SK-N-SH (cell line): ENCODE measurements around the gene BRAF. TPM values are rescaled to one million over a fixed set of nuclear protein-coding genes. Genes with fewer than 3 reads are reported as not detected.

Experiments
- CTCF ChIA-PET: fragments of 300-600, 350-600 bp; formaldehyde crosslinking; extraction: SDS; loops from one replicate; lab custom pipeline; 2021; lab: Yijun Ruan, JAX
- POLR2A ChIA-PET: fragments of 350-600 bp; sonication (Branson Sonifier 250); formaldehyde crosslinking; extraction: SDS; loops from one replicate; lab custom pipeline; 2020; ENCODE audit warnings: antibody characterized with exemption, inconsistent platforms; lab: Yijun Ruan, JAX
- DNase-seq: peaks from one replicate; pipeline ENCODE4 v3.0.0; 2012
- H2AFZ ChIP-seq: fragments of 200-600 bp; sonication (generic); 2 replicates; pipeline ENCODE4 v1.8.1; 2016; ENCODE audit warnings: antibody characterized with exemption, mild to moderate bottlenecking, low read depth
- H3F3A ChIP-seq: fragments of 200-600 bp; sonication (generic); replicated peaks from 2 replicates; pipeline ENCODE3; 2016; ENCODE audit warnings: antibody characterized with exemption, mild to moderate bottlenecking; ENCODE audit not compliant: insufficient read depth
- H3K27ac ChIP-seq, 2 experiments: fragments of 200-500 bp in 1 of 2; fragments of 200-600 bp in 1 of 2; sonication (Bioruptor generic) in 1 of 2; sonication (generic), shearing (Covaris generic) in 1 of 2; 2 replicates each; pipeline versions ENCODE4 v1.5.1 to v1.6.1; 2014 to 2016; ENCODE audit warnings: low read depth in 2 of 2, inconsistent platforms in 1 of 2, low read length in 1 of 2, mild to moderate bottlenecking in 1 of 2, mixed read lengths in 1 of 2
- H3K27me3 ChIP-seq: fragments of 200-600 bp; sonication (generic), shearing (Covaris generic); 2 replicates; pipeline ENCODE4 v1.6.1; 2016; ENCODE audit warnings: mixed run types; ENCODE audit not compliant: insufficient read depth
- H3K36me3 ChIP-seq, 2 experiments: fragments of 200-500 bp in 1 of 2; fragments of 200-600 bp in 1 of 2; sonication (Bioruptor generic) in 1 of 2; sonication (generic) in 1 of 2; replicated peaks in 1 of 2; 2 replicates each; pipeline versions ENCODE3 to v1.5.1; 2014 to 2016; ENCODE audit warnings: low read length in 1 of 2, mild to moderate bottlenecking in 1 of 2; ENCODE audit not compliant: insufficient read depth in 2 of 2, control insufficient read depth in 1 of 2
- H3K4me1 ChIP-seq, 2 experiments: fragments of 200-500 bp in 1 of 2; fragments of 200-600 bp in 1 of 2; sonication (Bioruptor generic) in 1 of 2; sonication (generic), shearing (Covaris generic) in 1 of 2; 2 replicates each; pipeline versions ENCODE4 v1.5.1 to v1.6.1; 2014 to 2016; ENCODE audit warnings: low read depth in 1 of 2, low read length in 1 of 2, mixed run types in 1 of 2; ENCODE audit not compliant: insufficient read depth in 2 of 2, control insufficient read depth in 1 of 2
- H3K4me2 ChIP-seq: fragments of 200-600 bp; sonication (generic), shearing (Covaris generic); 2 replicates; pipeline ENCODE4 v1.6.1; 2017; ENCODE audit warnings: mixed run types
- H3K4me3 ChIP-seq, 2 experiments: fragments of 200-500 bp in 1 of 2; fragments of 200-600 bp in 1 of 2; sonication (Bioruptor generic) in 1 of 2; sonication (generic), shearing (Covaris generic) in 1 of 2; 2 replicates each; pipeline versions ENCODE4 v1.5.1 to v1.8.1; 2014 to 2016; ENCODE audit warnings: low read depth in 2 of 2, inconsistent platforms in 1 of 2, low read length in 1 of 2, mild to moderate bottlenecking in 1 of 2, mixed read lengths in 1 of 2, moderate library complexity in 1 of 2
- H3K79me2 ChIP-seq: fragments of 200-600 bp; sonication (generic); 2 replicates; pipeline ENCODE4 v1.8.1; 2017; ENCODE audit warnings: mild to moderate bottlenecking; ENCODE audit not compliant: insufficient read depth
- H3K9ac ChIP-seq: fragments of 200-600 bp; sonication (generic); 2 replicates; pipeline ENCODE4 v1.6.1; 2017; ENCODE audit warnings: mixed run types
- H3K9me2 ChIP-seq: fragments of 200-600 bp; sonication (generic); 2 replicates; pipeline ENCODE4 v1.6.1; 2017; ENCODE audit warnings: mixed run types
- H3K9me3 ChIP-seq: fragments of 200-600 bp; sonication (generic); 2 replicates; pipeline ENCODE4 v1.6.1; 2017; ENCODE audit warnings: mixed run types, mild to moderate bottlenecking, moderate library complexity
- H4K20me1 ChIP-seq: fragments of 200-600 bp; sonication (generic); 2 replicates; pipeline ENCODE4 v1.6.1; 2017; ENCODE audit warnings: mild to moderate bottlenecking, mixed run types; ENCODE audit not compliant: insufficient read depth
- CHD2 ChIP-seq: fragments of 150-350 bp; IDR thresholded peaks from 2 replicates; pipeline ENCODE4 v1.6.1; 2018; ENCODE audit warnings: low read length; ENCODE audit not compliant: partially characterized antibody
- FOSL2 ChIP-seq: IDR thresholded peaks from 2 replicates; pipeline ENCODE4 v1.4.0; 2012; ENCODE audit warnings: low read depth, mild to moderate bottlenecking, moderate library complexity, borderline replicate concordance
- FOXJ3 ChIP-seq: sonication (generic); formaldehyde crosslinking; IDR thresholded peaks from 2 replicates; pipeline ENCODE4 v1.5.1; 2020; ENCODE audit warnings: mild to moderate bottlenecking, missing genetic modification reagents
- FOXM1 ChIP-seq: IDR thresholded peaks from 2 replicates; pipeline ENCODE4 v1.4.0; 2012; ENCODE audit warnings: low read depth, mild to moderate bottlenecking
- GABPA ChIP-seq: IDR thresholded peaks from 2 replicates; pipeline ENCODE4 v1.4.0; 2012; ENCODE audit warnings: low read depth, mild to moderate bottlenecking
- GATA2 ChIP-seq: sonication (generic); formaldehyde crosslinking; IDR thresholded peaks from 2 replicates; pipeline ENCODE4 v1.5.0; 2020; ENCODE audit warnings: mild to moderate bottlenecking, missing genetic modification reagents
- JUND ChIP-seq: IDR thresholded peaks from 2 replicates; pipeline ENCODE4 v1.4.0; 2012
- MEF2A ChIP-seq: IDR thresholded peaks from 2 replicates; pipeline ENCODE4 v1.4.0; 2012; ENCODE audit warnings: low read depth, borderline replicate concordance
- NFIC ChIP-seq: IDR thresholded peaks from 2 replicates; pipeline ENCODE4 v1.4.0; 2012; ENCODE audit warnings: borderline replicate concordance
- NRF1 ChIP-seq: IDR thresholded peaks from 2 replicates; pipeline ENCODE4 v1.6.1; 2012; ENCODE audit warnings: low read depth, mild to moderate bottlenecking, low read length
- RAD21 ChIP-seq: IDR thresholded peaks from 2 replicates; pipeline ENCODE4 v1.6.1; 2012; ENCODE audit warnings: mild to moderate bottlenecking, low read length
- RFX5 ChIP-seq: IDR thresholded peaks from 2 replicates; pipeline ENCODE4 v1.6.1; 2012; ENCODE audit warnings: mild to moderate bottlenecking, improper control_type of control experiment, low read length
- RXRA ChIP-seq: IDR thresholded peaks from 2 replicates; pipeline ENCODE4 v1.4.0; 2012; ENCODE audit warnings: low read depth, mild to moderate bottlenecking, borderline replicate concordance
- SIN3A ChIP-seq: IDR thresholded peaks from 2 replicates; pipeline ENCODE4 v1.6.1; 2012; ENCODE audit warnings: low read depth, mild to moderate bottlenecking, low read length, moderate library complexity, borderline replicate concordance
- SMC3 ChIP-seq: IDR thresholded peaks from 2 replicates; pipeline ENCODE4 v1.6.1; 2012; ENCODE audit warnings: low read depth, low read length, improper control_type of control experiment
- TCF12 ChIP-seq: IDR thresholded peaks from 2 replicates; pipeline ENCODE4 v1.4.0; 2012
- YY1 ChIP-seq: IDR thresholded peaks from 2 replicates; pipeline ENCODE4 v1.4.0; 2012; ENCODE audit warnings: low read depth, mild to moderate bottlenecking
- WGBS: methylation state at CpG from one replicate; pipeline ENCODE4 v1.1.6; 2017; ENCODE audit warnings: low lambda C conversion rate; 5-methylcytosine and 5-hydroxymethylcytosine counted together
- polyA plus RNA-seq, 3 experiments: library from polyadenylated mRNA; depleted of rRNA; stranded (reverse); fragments of >200 nt; gene quantifications; 2 replicates each; pipeline ENCODE4 v1.2.3, GENCODE V29; 2012
- TF ChIP-seq, protein P1 (sequence below): fragments of 200-600 bp; sonication (generic); IDR thresholded peaks from 2 replicates; pipeline ENCODE4 v1.6.1; 2017; ENCODE audit warnings: antibody characterized with exemption, mild to moderate bottlenecking, moderate library complexity
- TF ChIP-seq, protein P2 (sequence below): IDR thresholded peaks from 2 replicates; pipeline ENCODE4 v1.4.0; 2012; ENCODE audit warnings: low read depth, borderline replicate concordance
- TF ChIP-seq, protein P3 (sequence below): IDR thresholded peaks from 2 replicates; pipeline ENCODE4 v1.4.0; 2012; ENCODE audit warnings: low read depth

BRAF gene
- polyA plus RNA-seq, 1 of the 3 experiments (the other 2 are of a cell fraction): 5.2 TPM

DNA sequence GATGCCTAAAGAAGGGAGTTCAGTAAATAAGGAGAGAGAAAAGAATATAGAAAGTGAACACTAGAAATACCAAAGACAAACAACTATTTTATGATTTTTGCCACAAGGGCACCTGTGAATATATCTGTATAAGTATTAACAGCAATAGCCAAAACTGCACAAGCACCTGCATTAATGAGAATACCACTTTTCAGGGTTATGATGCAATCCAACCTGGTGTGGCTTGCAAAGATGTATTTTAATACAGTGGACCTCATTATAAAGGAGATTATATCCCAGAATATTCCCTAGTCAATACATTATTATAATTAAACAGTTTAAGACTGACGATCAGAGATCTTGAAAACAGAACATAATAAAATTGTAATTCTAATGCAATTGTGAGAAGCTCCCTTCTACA lies 4.0 kb downstream of the BRAF start (continued):
- TF ChIP-seq, protein P1, sequence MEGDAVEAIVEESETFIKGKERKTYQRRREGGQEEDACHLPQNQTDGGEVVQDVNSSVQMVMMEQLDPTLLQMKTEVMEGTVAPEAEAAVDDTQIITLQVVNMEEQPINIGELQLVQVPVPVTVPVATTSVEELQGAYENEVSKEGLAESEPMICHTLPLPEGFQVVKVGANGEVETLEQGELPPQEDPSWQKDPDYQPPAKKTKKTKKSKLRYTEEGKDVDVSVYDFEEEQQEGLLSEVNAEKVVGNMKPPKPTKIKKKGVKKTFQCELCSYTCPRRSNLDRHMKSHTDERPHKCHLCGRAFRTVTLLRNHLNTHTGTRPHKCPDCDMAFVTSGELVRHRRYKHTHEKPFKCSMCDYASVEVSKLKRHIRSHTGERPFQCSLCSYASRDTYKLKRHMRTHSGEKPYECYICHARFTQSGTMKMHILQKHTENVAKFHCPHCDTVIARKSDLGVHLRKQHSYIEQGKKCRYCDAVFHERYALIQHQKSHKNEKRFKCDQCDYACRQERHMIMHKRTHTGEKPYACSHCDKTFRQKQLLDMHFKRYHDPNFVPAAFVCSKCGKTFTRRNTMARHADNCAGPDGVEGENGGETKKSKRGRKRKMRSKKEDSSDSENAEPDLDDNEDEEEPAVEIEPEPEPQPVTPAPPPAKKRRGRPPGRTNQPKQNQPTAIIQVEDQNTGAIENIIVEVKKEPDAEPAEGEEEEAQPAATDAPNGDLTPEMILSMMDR: no peak
- TF ChIP-seq RXRA (no peak), JUND (no peak), RFX5 (no peak), GABPA (no peak), RAD21 (no peak), NRF1 (no peak), TCF12 (no peak), GATA2 (CRISPR knock-in tag) (no peak), SIN3A (no peak)
- TF ChIP-seq, protein P2, sequence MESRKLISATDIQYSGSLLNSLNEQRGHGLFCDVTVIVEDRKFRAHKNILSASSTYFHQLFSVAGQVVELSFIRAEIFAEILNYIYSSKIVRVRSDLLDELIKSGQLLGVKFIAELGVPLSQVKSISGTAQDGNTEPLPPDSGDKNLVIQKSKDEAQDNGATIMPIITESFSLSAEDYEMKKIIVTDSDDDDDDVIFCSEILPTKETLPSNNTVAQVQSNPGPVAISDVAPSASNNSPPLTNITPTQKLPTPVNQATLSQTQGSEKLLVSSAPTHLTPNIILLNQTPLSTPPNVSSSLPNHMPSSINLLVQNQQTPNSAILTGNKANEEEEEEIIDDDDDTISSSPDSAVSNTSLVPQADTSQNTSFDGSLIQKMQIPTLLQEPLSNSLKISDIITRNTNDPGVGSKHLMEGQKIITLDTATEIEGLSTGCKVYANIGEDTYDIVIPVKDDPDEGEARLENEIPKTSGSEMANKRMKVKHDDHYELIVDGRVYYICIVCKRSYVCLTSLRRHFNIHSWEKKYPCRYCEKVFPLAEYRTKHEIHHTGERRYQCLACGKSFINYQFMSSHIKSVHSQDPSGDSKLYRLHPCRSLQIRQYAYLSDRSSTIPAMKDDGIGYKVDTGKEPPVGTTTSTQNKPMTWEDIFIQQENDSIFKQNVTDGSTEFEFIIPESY: no peak
- TF ChIP-seq, protein P3, sequence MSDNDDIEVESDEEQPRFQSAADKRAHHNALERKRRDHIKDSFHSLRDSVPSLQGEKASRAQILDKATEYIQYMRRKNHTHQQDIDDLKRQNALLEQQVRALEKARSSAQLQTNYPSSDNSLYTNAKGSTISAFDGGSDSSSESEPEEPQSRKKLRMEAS: no peak

DNA sequence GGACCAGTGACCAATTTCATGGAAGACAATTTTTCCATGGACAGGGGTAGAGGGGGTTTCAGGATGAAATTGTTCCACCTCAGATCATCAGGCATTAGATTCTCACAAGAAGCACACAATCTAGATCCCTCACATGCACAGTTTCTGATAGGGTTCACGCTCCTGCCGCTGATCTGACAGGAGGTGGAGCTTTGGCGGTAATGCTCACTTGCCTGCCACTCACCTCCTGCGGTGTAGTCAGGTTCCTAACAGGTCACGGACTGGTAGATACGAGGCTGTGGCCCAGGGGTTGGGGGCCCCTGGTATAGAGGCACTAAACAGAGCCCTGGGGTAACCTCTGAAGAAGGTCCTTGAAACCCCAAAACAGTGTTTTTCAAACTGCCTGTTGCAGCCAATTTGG lies 6.5 kb downstream of the BRAF start:
- H2AFZ ChIP-seq: no peak overlapping the region
- no peaks in the 10 kb centered on the region for H3F3A ChIP-seq
- H4K20me1 ChIP-seq: peaks cover 93% of the 10 kb centered on the region
- no peak overlapping the region for H3K9ac ChIP-seq
- peaks cover 0 to 8% of the 10 kb centered on the region in 2 experiments for H3K36me3 ChIP-seq
- no peak overlapping the region for H3K4me3 ChIP-seq
- no peak overlapping the region for H3K4me2 ChIP-seq
- POLR2A ChIA-PET: no interaction called here
- H3K4me1 ChIP-seq: peaks cover 16 to 18% of the 10 kb centered on the region in 2 experiments; a peak in 2 of 4 replicates
- no peaks in the 10 kb centered on the region for H3K27me3 ChIP-seq
- CTCF ChIA-PET: interaction anchor here (0.6 to 1.4 kb wide), 3 partner anchors 10 to 425 kb away, joined by 3 to 4 read pairs (median 3); no protein-coding TSS in a partner anchor
- 99% methylated on average over 6 of the region's 6 CpGs for WGBS
- H3K79me2 ChIP-seq: peaks cover 100% of the 10 kb centered on the region
- H3K9me2 ChIP-seq: no peaks in the 10 kb centered on the region
- H3K9me3 ChIP-seq: no peaks in the 10 kb centered on the region
- no peak for DNase-seq
- TF ChIP-seq MEF2A (no peak), SMC3 (no peak), YY1 (no peak), FOXJ3 (CRISPR knock-in tag) (no peak), NRF1 (no peak), FOSL2 (no peak), RXRA (no peak), NFIC (no peak), FOXM1 (no peak), CHD2 (no peak)
- TF ChIP-seq, protein P2: no peak
- H3K27ac ChIP-seq: no peak overlapping the region
